ENCODE data around the gene EVC2. TPM values are rescaled to one million over a fixed set of nuclear protein-coding genes. Genes with fewer than 3 reads are reported as not detected.

EVC2 gene
- total and polyA plus RNA-seq, 12 donors: 0.66 to 3.4 (median 1.7) TPM

DNA sequence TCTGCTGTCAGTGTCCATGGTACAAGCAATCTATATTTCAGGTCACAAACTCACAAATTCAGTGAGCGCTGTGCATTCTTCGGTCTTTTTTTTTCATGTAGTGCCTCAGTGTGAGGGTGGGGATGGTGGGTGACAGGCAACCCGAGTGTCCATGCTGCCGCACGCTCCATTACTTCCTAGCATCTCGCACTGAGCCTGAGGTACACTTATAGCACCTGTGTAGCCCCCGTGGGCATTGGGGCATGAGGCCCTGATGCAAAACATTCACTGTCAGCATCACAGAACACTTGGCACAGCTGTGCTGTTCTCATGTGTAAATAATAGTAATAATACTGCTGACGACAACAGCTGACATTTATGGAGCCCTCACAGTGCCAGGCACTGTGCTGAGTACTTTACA is 31.6 kb downstream of the EVC2 start:
- 92 to 96% (median 94%) methylated on average over 8 of the region's 8 CpGs for WGBS, 4 donors
- Histone ChIP-seq H3K36me3 (replicated peaks in 1 of 2) (no peaks in the 10 kb centered on the region), H3K27ac (no peak overlapping the region), H3K4me3 (no peak overlapping the region), H3K9me3 (replicated peaks in 1 of 3) (no peaks in the 10 kb centered on the region), H3K4me1 (replicated peaks in 1 of 2) (no peaks in the 10 kb centered on the region), H3K27me3 (no peaks in the 10 kb centered on the region)
- no peak for DNase-seq
- TF ChIP-seq, protein P1, sequence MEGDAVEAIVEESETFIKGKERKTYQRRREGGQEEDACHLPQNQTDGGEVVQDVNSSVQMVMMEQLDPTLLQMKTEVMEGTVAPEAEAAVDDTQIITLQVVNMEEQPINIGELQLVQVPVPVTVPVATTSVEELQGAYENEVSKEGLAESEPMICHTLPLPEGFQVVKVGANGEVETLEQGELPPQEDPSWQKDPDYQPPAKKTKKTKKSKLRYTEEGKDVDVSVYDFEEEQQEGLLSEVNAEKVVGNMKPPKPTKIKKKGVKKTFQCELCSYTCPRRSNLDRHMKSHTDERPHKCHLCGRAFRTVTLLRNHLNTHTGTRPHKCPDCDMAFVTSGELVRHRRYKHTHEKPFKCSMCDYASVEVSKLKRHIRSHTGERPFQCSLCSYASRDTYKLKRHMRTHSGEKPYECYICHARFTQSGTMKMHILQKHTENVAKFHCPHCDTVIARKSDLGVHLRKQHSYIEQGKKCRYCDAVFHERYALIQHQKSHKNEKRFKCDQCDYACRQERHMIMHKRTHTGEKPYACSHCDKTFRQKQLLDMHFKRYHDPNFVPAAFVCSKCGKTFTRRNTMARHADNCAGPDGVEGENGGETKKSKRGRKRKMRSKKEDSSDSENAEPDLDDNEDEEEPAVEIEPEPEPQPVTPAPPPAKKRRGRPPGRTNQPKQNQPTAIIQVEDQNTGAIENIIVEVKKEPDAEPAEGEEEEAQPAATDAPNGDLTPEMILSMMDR (IDR thresholded peaks at IDR 0.05): no peak
- TF ChIP-seq POLR2A (IDR thresholded peaks at IDR 0.05): no peak
- intact Hi-C loops (cut with DNase I): no loop called here

DNA sequence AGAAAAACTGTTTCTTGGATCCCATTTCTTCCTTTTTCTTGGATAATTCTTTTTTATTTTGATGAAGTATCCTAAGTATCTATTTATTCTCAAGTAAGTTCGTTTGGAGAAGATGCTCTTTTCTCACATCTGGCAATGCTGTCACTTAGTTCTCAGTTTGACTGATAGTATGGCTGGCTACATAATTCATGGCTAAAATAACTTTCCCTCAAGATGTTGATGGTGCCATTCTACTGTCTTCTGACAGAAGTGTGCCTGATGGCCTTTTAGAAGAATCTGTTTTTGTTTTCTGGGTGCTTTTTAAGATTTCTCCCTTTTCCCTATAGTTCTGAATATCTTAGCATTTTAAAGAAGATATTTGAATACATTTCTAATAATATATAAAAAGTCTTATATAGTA is 41.6 kb downstream of the EVC2 start:
- 48 to 70% (median 61%) methylated on average over 1 of the region's 1 CpG for WGBS, 4 donors
- no peaks in the 10 kb centered on the region for H3K9me3 ChIP-seq (replicated peaks in 1 of 3)
- H3K36me3 ChIP-seq (replicated peaks in 1 of 2): no peaks in the 10 kb centered on the region
- H3K27ac ChIP-seq: no peak overlapping the region
- no peaks in the 10 kb centered on the region for H3K27me3 ChIP-seq
- H3K4me1 ChIP-seq (replicated peaks in 1 of 2): no peaks in the 10 kb centered on the region
- intact Hi-C loops (cut with DNase I): no loop called here
- DNase-seq: no peak
- TF ChIP-seq, protein P1 (IDR thresholded peaks at IDR 0.05): no peak
- no peak for TF ChIP-seq POLR2A (IDR thresholded peaks at IDR 0.05)
- no peak overlapping the region for H3K4me3 ChIP-seq

DNA sequence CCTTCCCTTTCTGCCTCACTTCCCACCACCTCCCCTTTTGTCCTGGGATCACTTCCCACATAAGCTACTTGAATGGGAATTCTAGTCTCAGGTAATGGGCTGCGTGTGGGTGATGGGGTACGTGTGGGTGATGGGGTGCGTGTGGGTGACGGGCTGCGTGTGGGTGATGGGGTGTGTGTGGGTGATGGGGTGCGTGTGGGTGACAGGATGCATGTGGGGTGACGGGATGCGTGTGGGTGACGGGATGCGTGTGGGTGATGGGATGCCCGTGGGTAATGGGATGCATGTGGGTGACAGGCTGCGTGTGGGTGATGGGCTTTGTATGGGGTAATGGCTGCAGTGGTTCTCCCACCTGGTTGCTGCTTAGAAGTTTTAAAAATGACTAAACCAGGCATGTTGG is 43.6 kb downstream of the EVC2 start:
- Histone ChIP-seq H3K27ac (no peak overlapping the region), H3K4me1 (replicated peaks in 1 of 2) (no peaks in the 10 kb centered on the region), H3K4me3 (no peak overlapping the region), H3K36me3 (replicated peaks in 1 of 2) (no peaks in the 10 kb centered on the region), H3K9me3 (replicated peaks in 1 of 3) (no peaks in the 10 kb centered on the region), H3K27me3 (no peaks in the 10 kb centered on the region)
- TF ChIP-seq, protein P1 (IDR thresholded peaks at IDR 0.05): no peak
- TF ChIP-seq POLR2A (IDR thresholded peaks at IDR 0.05): no peak
- 89 to 95% (median 93%) methylated on average over 12 of the region's 12 CpGs for WGBS, 4 donors
- intact Hi-C loops (cut with DNase I): no loop called here
- DNase-seq: no peak

DNA sequence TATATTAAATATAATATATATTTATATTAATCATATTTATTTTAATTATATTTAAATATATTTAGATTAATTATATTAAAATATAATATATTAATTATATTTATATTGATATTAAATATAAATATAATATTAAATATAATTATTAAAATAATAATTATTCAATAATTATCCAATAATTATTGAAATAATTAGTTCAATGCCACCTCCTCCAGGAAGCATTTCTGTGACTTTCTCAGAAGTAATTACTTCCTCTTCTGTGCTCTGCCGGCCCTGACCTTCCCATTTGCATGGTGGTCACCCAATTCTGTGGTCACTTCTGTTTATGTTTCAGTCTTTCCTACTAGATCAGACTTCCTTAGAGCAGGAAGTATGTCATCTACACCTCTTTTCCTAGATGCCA is 45.8 kb downstream of the EVC2 start:
- Histone ChIP-seq H3K4me1 (replicated peaks in 1 of 2) (no peaks in the 10 kb centered on the region), H3K36me3 (replicated peaks in 1 of 2) (no peaks in the 10 kb centered on the region), H3K9me3 (replicated peaks in 1 of 3) (no peaks in the 10 kb centered on the region), H3K27ac (no peak overlapping the region), H3K27me3 (no peaks in the 10 kb centered on the region), H3K4me3 (no peak overlapping the region)
- DNase-seq: no peak
- WGBS, 4 donors: 51 to 74% (median 63%) methylated on average over 1 of the region's 1 CpG
- intact Hi-C loops (cut with DNase I): no loop called here
- TF ChIP-seq, protein P1 (IDR thresholded peaks at IDR 0.05): no peak
- TF ChIP-seq POLR2A (IDR thresholded peaks at IDR 0.05): no peak
